WTC11 (cell line): ENCODE data around the gene OXNAD1.

ENCODE experiments used
- CBFB ChIP-seq: sonication (generic); formaldehyde crosslinking; IDR thresholded peaks from 2 replicates; pipeline ENCODE4 v1.8.1; 2022; ENCODE audit warnings: mild to moderate bottlenecking, low read depth, missing genetic modification reagents
- ETV6 ChIP-seq: sonication (generic); formaldehyde crosslinking; IDR thresholded peaks from 2 replicates; pipeline ENCODE4 v1.8.1; 2022; ENCODE audit warnings: mild to moderate bottlenecking, missing genetic modification reagents
- JUN ChIP-seq: sonication (generic); formaldehyde crosslinking; IDR thresholded peaks from 2 replicates; pipeline ENCODE4 v1.8.0; 2023; ENCODE audit warnings: mild to moderate bottlenecking, missing genetic modification reagents
- MXD4 ChIP-seq: fragments of 250-450 bp; sonication (Bioruptor Pico); IDR thresholded peaks from 2 replicates; pipeline ENCODE4 v1.8.0; 2021; ENCODE audit warnings: mild to moderate bottlenecking, moderate library complexity, borderline replicate concordance
- SP1 ChIP-seq: sonication (generic); formaldehyde crosslinking; conservative IDR thresholded peaks from 2 replicates; pipeline ENCODE4 v1.8.1; 2022; ENCODE audit warnings: missing genetic modification reagents
- ZNF263 ChIP-seq: sonication (generic); formaldehyde crosslinking; IDR thresholded peaks from 2 replicates; pipeline ENCODE4 v1.8.1; 2022; ENCODE audit warnings: low read depth, mild to moderate bottlenecking, moderate library complexity, missing genetic modification reagents
- TF ChIP-seq, protein P1 (sequence below): sonication (generic); formaldehyde crosslinking; IDR thresholded peaks from 2 replicates; pipeline ENCODE4 v1.8.0; 2022; ENCODE audit warnings: mild to moderate bottlenecking, missing genetic modification reagents
- TF ChIP-seq, protein P2 (sequence below): fragments of 200-600 bp; IDR thresholded peaks from 2 replicates; pipeline ENCODE4 v1.8.0; 2022; ENCODE audit warnings: antibody characterized with exemption
- TF ChIP-seq, protein P3 (sequence below): sonication (generic); formaldehyde crosslinking; IDR thresholded peaks from 2 replicates; pipeline ENCODE4 v1.8.1; 2023; ENCODE audit warnings: mild to moderate bottlenecking, missing genetic modification reagents, moderate library complexity
- TF ChIP-seq, protein P4 (sequence below): sonication (generic); formaldehyde crosslinking; IDR thresholded peaks from 2 replicates; pipeline ENCODE4 v1.8.1; 2022; ENCODE audit warnings: low read depth, mild to moderate bottlenecking, moderate library complexity, missing genetic modification reagents, borderline replicate concordance
- TF ChIP-seq, protein P5 (sequence below): sonication (generic); formaldehyde crosslinking; IDR thresholded peaks from 2 replicates; pipeline ENCODE4 v1.8.1; 2022; ENCODE audit warnings: low read depth, missing genetic modification reagents, borderline replicate concordance

DNA sequence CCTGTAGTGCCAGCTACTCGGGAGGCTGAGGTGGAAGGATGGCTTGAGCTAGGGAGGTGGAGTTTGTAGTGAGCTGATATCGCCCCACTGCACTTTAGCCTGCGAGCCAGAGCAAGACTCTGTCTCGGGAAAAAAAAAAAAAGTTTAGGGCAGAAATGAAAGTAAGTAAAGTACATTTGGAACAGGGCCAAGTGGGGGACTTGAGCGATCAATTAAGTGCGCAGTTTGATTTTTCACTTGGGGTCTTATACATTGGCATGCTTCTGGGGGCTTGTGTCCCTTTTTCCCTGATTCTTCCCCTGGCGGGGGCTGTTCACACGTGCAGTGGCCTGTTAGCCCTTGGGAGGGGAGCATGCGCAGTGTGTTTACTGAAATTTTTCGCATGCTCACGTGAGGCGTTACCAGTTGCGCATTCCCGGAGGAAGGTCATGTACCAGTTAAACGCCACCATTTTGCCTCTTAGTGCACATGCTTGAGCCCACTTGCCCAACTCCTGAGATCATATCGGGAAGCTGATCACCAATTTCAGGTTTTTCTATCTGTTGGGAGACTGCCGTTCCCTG is 48.6 kb upstream of the OXNAD1 start:
- TF ChIP-seq, protein P1, sequence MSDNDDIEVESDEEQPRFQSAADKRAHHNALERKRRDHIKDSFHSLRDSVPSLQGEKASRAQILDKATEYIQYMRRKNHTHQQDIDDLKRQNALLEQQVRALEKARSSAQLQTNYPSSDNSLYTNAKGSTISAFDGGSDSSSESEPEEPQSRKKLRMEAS (CRISPR knock-in tag): no peak
- no peak for TF ChIP-seq MXD4 (CRISPR knock-in tag)
- TF ChIP-seq CBFB (CRISPR knock-in tag): no peak
- TF ChIP-seq JUN: no peak
- TF ChIP-seq, protein P2, sequence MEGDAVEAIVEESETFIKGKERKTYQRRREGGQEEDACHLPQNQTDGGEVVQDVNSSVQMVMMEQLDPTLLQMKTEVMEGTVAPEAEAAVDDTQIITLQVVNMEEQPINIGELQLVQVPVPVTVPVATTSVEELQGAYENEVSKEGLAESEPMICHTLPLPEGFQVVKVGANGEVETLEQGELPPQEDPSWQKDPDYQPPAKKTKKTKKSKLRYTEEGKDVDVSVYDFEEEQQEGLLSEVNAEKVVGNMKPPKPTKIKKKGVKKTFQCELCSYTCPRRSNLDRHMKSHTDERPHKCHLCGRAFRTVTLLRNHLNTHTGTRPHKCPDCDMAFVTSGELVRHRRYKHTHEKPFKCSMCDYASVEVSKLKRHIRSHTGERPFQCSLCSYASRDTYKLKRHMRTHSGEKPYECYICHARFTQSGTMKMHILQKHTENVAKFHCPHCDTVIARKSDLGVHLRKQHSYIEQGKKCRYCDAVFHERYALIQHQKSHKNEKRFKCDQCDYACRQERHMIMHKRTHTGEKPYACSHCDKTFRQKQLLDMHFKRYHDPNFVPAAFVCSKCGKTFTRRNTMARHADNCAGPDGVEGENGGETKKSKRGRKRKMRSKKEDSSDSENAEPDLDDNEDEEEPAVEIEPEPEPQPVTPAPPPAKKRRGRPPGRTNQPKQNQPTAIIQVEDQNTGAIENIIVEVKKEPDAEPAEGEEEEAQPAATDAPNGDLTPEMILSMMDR: no peak
- TF ChIP-seq SP1 (CRISPR knock-in tag): no peak
- TF ChIP-seq, protein P3, sequence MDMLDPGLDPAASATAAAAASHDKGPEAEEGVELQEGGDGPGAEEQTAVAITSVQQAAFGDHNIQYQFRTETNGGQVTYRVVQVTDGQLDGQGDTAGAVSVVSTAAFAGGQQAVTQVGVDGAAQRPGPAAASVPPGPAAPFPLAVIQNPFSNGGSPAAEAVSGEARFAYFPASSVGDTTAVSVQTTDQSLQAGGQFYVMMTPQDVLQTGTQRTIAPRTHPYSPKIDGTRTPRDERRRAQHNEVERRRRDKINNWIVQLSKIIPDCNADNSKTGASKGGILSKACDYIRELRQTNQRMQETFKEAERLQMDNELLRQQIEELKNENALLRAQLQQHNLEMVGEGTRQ: no peak
- TF ChIP-seq ZNF263 (CRISPR knock-in tag): no peak
- no peak for TF ChIP-seq ETV6 (CRISPR knock-in tag)
- TF ChIP-seq, protein P4, sequence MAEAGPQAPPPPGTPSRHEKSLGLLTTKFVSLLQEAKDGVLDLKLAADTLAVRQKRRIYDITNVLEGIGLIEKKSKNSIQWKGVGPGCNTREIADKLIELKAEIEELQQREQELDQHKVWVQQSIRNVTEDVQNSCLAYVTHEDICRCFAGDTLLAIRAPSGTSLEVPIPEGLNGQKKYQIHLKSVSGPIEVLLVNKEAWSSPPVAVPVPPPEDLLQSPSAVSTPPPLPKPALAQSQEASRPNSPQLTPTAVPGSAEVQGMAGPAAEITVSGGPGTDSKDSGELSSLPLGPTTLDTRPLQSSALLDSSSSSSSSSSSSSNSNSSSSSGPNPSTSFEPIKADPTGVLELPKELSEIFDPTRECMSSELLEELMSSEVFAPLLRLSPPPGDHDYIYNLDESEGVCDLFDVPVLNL (CRISPR knock-in tag): no peak
- TF ChIP-seq, protein P5, sequence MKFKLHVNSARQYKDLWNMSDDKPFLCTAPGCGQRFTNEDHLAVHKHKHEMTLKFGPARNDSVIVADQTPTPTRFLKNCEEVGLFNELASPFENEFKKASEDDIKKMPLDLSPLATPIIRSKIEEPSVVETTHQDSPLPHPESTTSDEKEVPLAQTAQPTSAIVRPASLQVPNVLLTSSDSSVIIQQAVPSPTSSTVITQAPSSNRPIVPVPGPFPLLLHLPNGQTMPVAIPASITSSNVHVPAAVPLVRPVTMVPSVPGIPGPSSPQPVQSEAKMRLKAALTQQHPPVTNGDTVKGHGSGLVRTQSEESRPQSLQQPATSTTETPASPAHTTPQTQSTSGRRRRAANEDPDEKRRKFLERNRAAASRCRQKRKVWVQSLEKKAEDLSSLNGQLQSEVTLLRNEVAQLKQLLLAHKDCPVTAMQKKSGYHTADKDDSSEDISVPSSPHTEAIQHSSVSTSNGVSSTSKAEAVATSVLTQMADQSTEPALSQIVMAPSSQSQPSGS: no peak
